Activated T-helper 17 cell treated with anti-CD3 and anti-CD28 coated beads, Interleukin-2, amount 50 U/mL, for 72 hours (primary cell): Measurements from ENCODE around the gene PTPRQ. TPM values are rescaled to one million over a fixed set of nuclear protein-coding genes. Genes with fewer than 3 reads are reported as not detected.

Source experiments
- ATAC-seq: fragments of 150-1000 bp; cut with Tn5 transposase; replicated peaks from 2 replicates; pipeline ENCODE4 v1.10.0; 2021; ENCODE audit warnings: mild to moderate bottlenecking, moderate library complexity
- H3K27ac Mint-ChIP-seq: one replicate; pipeline ENCODE4 v1.8.0; 2022; ENCODE audit warnings: mixed read lengths
- H3K27me3 Mint-ChIP-seq: one replicate; pipeline ENCODE4 v1.8.0; 2022; ENCODE audit warnings: mixed read lengths
- H3K36me3 Mint-ChIP-seq: one replicate; pipeline ENCODE4 v1.8.0; 2022; ENCODE audit warnings: low read depth, mild to moderate bottlenecking, mixed read lengths
- H3K4me1 Mint-ChIP-seq: one replicate; pipeline ENCODE4 v1.8.0; 2022; ENCODE audit warnings: mixed read lengths
- H3K4me3 Mint-ChIP-seq: one replicate; pipeline ENCODE4 v1.8.0; 2022; ENCODE audit warnings: mild to moderate bottlenecking, mixed read lengths
- H3K9me3 Mint-ChIP-seq: one replicate; pipeline ENCODE4 v1.8.0; 2022; ENCODE audit warnings: mixed read lengths
- total RNA-seq, 2 donors: library from RNA; stranded (reverse); gene quantifications; one replicate each; pipeline ENCODE4 v1.2.3, GENCODE V29; 2022

Gene PTPRQ
- total RNA-seq, 2 donors from 2014 or later = not detected

- no peak overlapping the region for H3K27ac Mint-ChIP-seq
- no peak overlapping the region for H3K4me3 Mint-ChIP-seq
- H3K9me3 Mint-ChIP-seq = peaks cover 3% of the 10 kb centered on the region
- ATAC-seq = no peak
- no peaks in the 10 kb centered on the region for H3K27me3 Mint-ChIP-seq
- no peaks in the 10 kb centered on the region for H3K4me1 Mint-ChIP-seq
- no peaks in the 10 kb centered on the region for H3K36me3 Mint-ChIP-seq
Measured at GRCh38 chr12:80498059-80498728, 54.2 kb downstream of the PTPRQ start.

GRCh38 chr12:80504389-80505163 lies 60.5 kb downstream of the PTPRQ start:
- H3K27ac Mint-ChIP-seq = no peak overlapping the region
- H3K36me3 Mint-ChIP-seq = no peaks in the 10 kb centered on the region
- ATAC-seq = no peak
- no peaks in the 10 kb centered on the region for H3K9me3 Mint-ChIP-seq
- H3K27me3 Mint-ChIP-seq = no peaks in the 10 kb centered on the region
- no peaks in the 10 kb centered on the region for H3K4me1 Mint-ChIP-seq
- no peak overlapping the region for H3K4me3 Mint-ChIP-seq

GRCh38 chr12:80509781-80510556 lies 65.9 kb downstream of the PTPRQ start:
- H3K4me1 Mint-ChIP-seq = no peaks in the 10 kb centered on the region
- no peaks in the 10 kb centered on the region for H3K36me3 Mint-ChIP-seq
- ATAC-seq = no peak
- no peaks in the 10 kb centered on the region for H3K27me3 Mint-ChIP-seq
- H3K9me3 Mint-ChIP-seq = no peaks in the 10 kb centered on the region
- no peak overlapping the region for H3K4me3 Mint-ChIP-seq
- H3K27ac Mint-ChIP-seq = no peak overlapping the region

GRCh38 chr12:80512781-80513180 lies 68.7 kb downstream of the PTPRQ start:
- ATAC-seq = no peak
- H3K27me3 Mint-ChIP-seq = no peaks in the 10 kb centered on the region
- H3K36me3 Mint-ChIP-seq = no peaks in the 10 kb centered on the region
- H3K9me3 Mint-ChIP-seq = peaks cover 3% of the 10 kb centered on the region
- H3K4me3 Mint-ChIP-seq = no peak overlapping the region
- no peaks in the 10 kb centered on the region for H3K4me1 Mint-ChIP-seq
- no peak overlapping the region for H3K27ac Mint-ChIP-seq

- no peak for ATAC-seq
- H3K4me1 Mint-ChIP-seq = no peaks in the 10 kb centered on the region
- H3K27me3 Mint-ChIP-seq = no peaks in the 10 kb centered on the region
- no peak overlapping the region for H3K27ac Mint-ChIP-seq
- no peak overlapping the region for H3K4me3 Mint-ChIP-seq
- H3K36me3 Mint-ChIP-seq = no peaks in the 10 kb centered on the region
- H3K9me3 Mint-ChIP-seq = peaks cover 7% of the 10 kb centered on the region
Measured at GRCh38 chr12:80513211-80513610, 69.2 kb downstream of the PTPRQ start.

DNA sequence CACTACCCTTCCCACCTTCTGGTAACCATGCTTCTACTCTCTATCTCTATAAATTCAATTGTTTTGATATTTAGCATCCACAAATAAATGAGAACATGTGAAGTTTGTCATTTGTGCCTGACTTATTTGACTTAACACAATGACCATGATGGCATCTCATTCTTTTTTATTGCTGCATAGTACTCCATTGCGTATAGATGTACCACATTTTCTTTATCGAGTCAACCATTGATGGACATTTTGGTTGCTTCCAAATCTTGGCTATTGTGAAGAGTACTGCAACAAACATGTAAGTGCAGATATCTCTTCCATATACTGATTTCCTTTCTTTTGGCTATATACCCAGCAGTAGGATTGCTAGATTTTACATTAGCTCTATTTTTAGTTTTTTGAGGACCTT lies 73.6 kb downstream of the PTPRQ start:
- ATAC-seq = no peak
- Mint-ChIP-seq H3K36me3 (no peaks in the 10 kb centered on the region), H3K4me1 (no peaks in the 10 kb centered on the region), H3K27me3 (no peaks in the 10 kb centered on the region), H3K9me3 (peaks cover 12% of the 10 kb centered on the region), H3K4me3 (no peak overlapping the region), H3K27ac (no peak overlapping the region)

GRCh38 chr12:80531646-80532045 lies 87.6 kb downstream of the PTPRQ start:
- Mint-ChIP-seq H3K27me3 (no peaks in the 10 kb centered on the region), H3K4me3 (no peak overlapping the region), H3K36me3 (no peaks in the 10 kb centered on the region), H3K27ac (no peak overlapping the region), H3K9me3 (peaks cover 4% of the 10 kb centered on the region), H3K4me1 (no peaks in the 10 kb centered on the region)
- no peak for ATAC-seq

DNA sequence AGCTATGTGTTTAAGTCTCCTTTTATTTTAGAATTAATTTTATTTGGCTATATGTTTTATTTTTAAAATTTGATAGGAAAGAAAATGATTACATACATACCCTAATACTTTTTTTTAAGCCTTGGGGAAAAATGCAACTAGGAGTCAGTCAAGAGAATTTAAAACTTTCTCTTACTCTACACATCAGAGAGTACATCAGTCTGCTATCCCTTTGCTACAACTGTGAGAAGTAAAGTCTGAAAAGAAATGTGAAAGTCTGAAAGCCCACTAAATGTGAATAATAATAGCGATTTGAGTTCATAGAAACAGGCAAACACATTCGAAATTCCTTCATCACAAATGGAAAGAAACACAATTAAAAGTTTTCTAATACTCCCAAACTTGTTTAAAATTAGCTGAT lies 95.0 kb downstream of the PTPRQ start:
- H3K4me3 Mint-ChIP-seq = no peak overlapping the region
- H3K4me1 Mint-ChIP-seq = no peaks in the 10 kb centered on the region
- no peaks in the 10 kb centered on the region for H3K27me3 Mint-ChIP-seq
- H3K27ac Mint-ChIP-seq = no peak overlapping the region
- no peaks in the 10 kb centered on the region for H3K36me3 Mint-ChIP-seq
- no peak for ATAC-seq
- H3K9me3 Mint-ChIP-seq = no peaks in the 10 kb centered on the region

- H3K27ac Mint-ChIP-seq = no peak overlapping the region
- no peaks in the 10 kb centered on the region for H3K36me3 Mint-ChIP-seq
- H3K4me3 Mint-ChIP-seq = no peak overlapping the region
- H3K9me3 Mint-ChIP-seq = no peaks in the 10 kb centered on the region
- no peaks in the 10 kb centered on the region for H3K4me1 Mint-ChIP-seq
- no peaks in the 10 kb centered on the region for H3K27me3 Mint-ChIP-seq
- no peak for ATAC-seq
Measured at GRCh38 chr12:80549298-80549697, 105.3 kb downstream of the PTPRQ start.

GRCh38 chr12:80551897-80552296 lies 107.9 kb downstream of the PTPRQ start:
- no peak overlapping the region for H3K4me3 Mint-ChIP-seq
- no peaks in the 10 kb centered on the region for H3K4me1 Mint-ChIP-seq
- H3K36me3 Mint-ChIP-seq = no peaks in the 10 kb centered on the region
- ATAC-seq = no peak
- no peak overlapping the region for H3K27ac Mint-ChIP-seq
- peaks cover 3% of the 10 kb centered on the region for H3K9me3 Mint-ChIP-seq
- H3K27me3 Mint-ChIP-seq = no peaks in the 10 kb centered on the region

GRCh38 chr12:80553316-80553715 lies 109.3 kb downstream of the PTPRQ start:
- H3K36me3 Mint-ChIP-seq = no peaks in the 10 kb centered on the region
- no peaks in the 10 kb centered on the region for H3K4me1 Mint-ChIP-seq
- no peaks in the 10 kb centered on the region for H3K27me3 Mint-ChIP-seq
- no peak for ATAC-seq
- H3K9me3 Mint-ChIP-seq = peaks cover 3% of the 10 kb centered on the region
- no peak overlapping the region for H3K4me3 Mint-ChIP-seq
- H3K27ac Mint-ChIP-seq = no peak overlapping the region

- Mint-ChIP-seq H3K27ac (no peak overlapping the region), H3K4me1 (no peaks in the 10 kb centered on the region), H3K4me3 (no peak overlapping the region), H3K9me3 (peaks cover 3% of the 10 kb centered on the region), H3K36me3 (no peaks in the 10 kb centered on the region), H3K27me3 (no peaks in the 10 kb centered on the region)
- ATAC-seq = no peak
Measured at GRCh38 chr12:80556566-80556965, 112.5 kb downstream of the PTPRQ start.

- H3K4me3 Mint-ChIP-seq = no peak overlapping the region
- no peak for ATAC-seq
- H3K36me3 Mint-ChIP-seq = no peaks in the 10 kb centered on the region
- no peak overlapping the region for H3K27ac Mint-ChIP-seq
- H3K9me3 Mint-ChIP-seq = peaks cover 3% of the 10 kb centered on the region
- H3K4me1 Mint-ChIP-seq = no peaks in the 10 kb centered on the region
- no peaks in the 10 kb centered on the region for H3K27me3 Mint-ChIP-seq
Measured at GRCh38 chr12:80559766-80560165, 115.7 kb downstream of the PTPRQ start.

DNA sequence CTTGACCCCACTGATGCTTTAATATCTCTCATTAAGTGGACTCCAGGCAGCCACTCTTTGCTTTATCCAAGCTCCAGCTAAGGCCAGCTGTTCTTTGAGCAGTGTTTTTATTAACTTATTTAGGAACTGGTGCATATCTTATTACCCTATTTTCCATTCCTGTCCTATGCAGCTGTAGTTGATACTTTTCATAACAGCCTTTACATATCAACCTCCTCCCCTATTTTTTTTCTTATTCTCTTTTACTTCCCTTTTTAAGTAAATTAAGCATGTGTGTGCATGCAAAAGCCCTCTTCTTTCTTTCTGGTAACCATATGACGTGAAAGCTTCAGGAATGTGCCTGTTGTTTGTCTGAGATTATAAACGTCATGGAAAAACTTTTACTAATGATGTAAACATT lies 121.2 kb downstream of the PTPRQ start:
- no peak for ATAC-seq
- no peaks in the 10 kb centered on the region for H3K9me3 Mint-ChIP-seq
- no peak overlapping the region for H3K27ac Mint-ChIP-seq
- no peaks in the 10 kb centered on the region for H3K27me3 Mint-ChIP-seq
- no peaks in the 10 kb centered on the region for H3K36me3 Mint-ChIP-seq
- no peaks in the 10 kb centered on the region for H3K4me1 Mint-ChIP-seq
- H3K4me3 Mint-ChIP-seq = no peak overlapping the region

- Mint-ChIP-seq H3K27me3 (no peaks in the 10 kb centered on the region), H3K4me1 (no peaks in the 10 kb centered on the region), H3K4me3 (no peak overlapping the region), H3K27ac (no peak overlapping the region), H3K9me3 (no peaks in the 10 kb centered on the region), H3K36me3 (no peaks in the 10 kb centered on the region)
- no peak for ATAC-seq
Measured at GRCh38 chr12:80567401-80567800, 123.4 kb downstream of the PTPRQ start.
